Endothelial cell of umbilical vein (primary cell): ENCODE data around the gene PPP3CA. TPM values are rescaled to one million over a fixed set of nuclear protein-coding genes. Genes with fewer than 3 reads are reported as not detected.

Experiments used
- BruUV-seq: library from RNA; stranded (reverse); fragments of 400-500 nt; replicated peaks from 2 replicates; lab custom pipeline; 2021; lab: Mats Ljungman, UMichigan
- CTCF ChIA-PET: fragments of 300-600, 350-600 bp; sonication (Branson Sonifier 250); formaldehyde crosslinking; loops from one replicate; lab custom pipeline; 2021; ENCODE audit warnings: antibody characterized with exemption, inconsistent platforms; lab: Charles Lee
- POLR2A ChIA-PET: fragments of 300-600, 350-600 bp; sonication (Branson Sonifier 250); formaldehyde crosslinking; loops from one replicate; lab custom pipeline; 2021; ENCODE audit warnings: antibody characterized with exemption, inconsistent platforms; lab: Charles Lee
- DNase-seq: peaks from one replicate; pipeline ENCODE4 v3.0.0-alpha.2; 2011; ENCODE audit warnings: low read depth, low spot score
- FAIRE-seq: peaks from 2 replicates; lab custom pipeline; 2011; peaks lifted over from hg19 to GRCh38; lab: Jason Lieb, UNC
- H2AFZ ChIP-seq: 2 replicates; pipeline ENCODE4 v1.6.0; 2012; ENCODE audit warnings: low read depth, low read length, control low read depth, inconsistent platforms
- H3K27ac ChIP-seq: 2 replicates; pipeline ENCODE4 v1.5.1; 2011; ENCODE audit warnings: low read depth, mild to moderate bottlenecking, control low read depth, low read length, moderate library complexity; ENCODE audit not compliant: insufficient read depth
- H3K27me3 ChIP-seq, 2 experiments: 2 replicates each; pipeline versions ENCODE4 v1.6.0 to v1.6.1; 2011; ENCODE audit warnings: low read length in 2 of 2, mixed read lengths in 1 of 2; ENCODE audit not compliant: control insufficient read depth in 2 of 2, insufficient read depth in 2 of 2
- H3K36me3 ChIP-seq, 2 experiments: 2 replicates in 1 of 2; 3 replicates in 1 of 2; pipeline ENCODE4 v1.5.1; 2011; ENCODE audit warnings: low read length in 2 of 2, mild to moderate bottlenecking in 1 of 2, moderate library complexity in 1 of 2; ENCODE audit not compliant: control insufficient read depth in 2 of 2, insufficient read depth in 2 of 2; ENCODE audit errors: extremely low read depth in 1 of 2
- H3K4me1 ChIP-seq: 3 replicates; pipeline ENCODE4 v1.5.1; 2011; ENCODE audit warnings: mild to moderate bottlenecking, low read length; ENCODE audit not compliant: control insufficient read depth, insufficient read depth; ENCODE audit errors: extremely low read depth
- H3K4me2 ChIP-seq: 2 replicates; pipeline ENCODE4 v1.6.1; 2011; ENCODE audit warnings: low read length, control low read depth, mixed read lengths; ENCODE audit not compliant: insufficient read depth
- H3K4me3 ChIP-seq, 3 experiments: fragments of 200-600 bp in 1 of 3; sonication (generic), shearing (Covaris generic) in 1 of 3; replicated peaks in 1 of 3; 2 replicates each; pipeline ENCODE4 v1.5.1; 2011 to 2016; ENCODE audit warnings: control low read depth in 3 of 3, low read length in 3 of 3, mild to moderate bottlenecking in 2 of 3, inconsistent platforms in 1 of 3, low read depth in 1 of 3, moderate library complexity in 1 of 3; ENCODE audit not compliant: insufficient read depth in 1 of 3
- H3K79me2 ChIP-seq: 2 replicates; pipeline ENCODE4 v1.6.0; 2012; ENCODE audit warnings: low read length, inconsistent platforms; ENCODE audit not compliant: control insufficient read depth, insufficient read depth
- H3K9ac ChIP-seq: replicated peaks from 2 replicates; pipeline ENCODE3; 2011; ENCODE audit warnings: low read length, control low read depth; ENCODE audit not compliant: insufficient read depth; ENCODE audit errors: extremely low read depth
- H3K9me1 ChIP-seq: replicated peaks from 3 replicates; pipeline ENCODE4 v1.6.0; 2011; ENCODE audit warnings: mild to moderate bottlenecking, low read length; ENCODE audit not compliant: control insufficient read depth, insufficient read depth; ENCODE audit errors: extremely low read depth
- H3K9me3 ChIP-seq: replicated peaks from 2 replicates; pipeline ENCODE4 v1.5.1; 2012; ENCODE audit warnings: low read length, inconsistent platforms; ENCODE audit not compliant: control insufficient read depth, insufficient read depth
- H4K20me1 ChIP-seq: replicated peaks from 2 replicates; pipeline ENCODE3; 2011; ENCODE audit warnings: mild to moderate bottlenecking, low read length; ENCODE audit not compliant: control insufficient read depth, insufficient read depth; ENCODE audit errors: extremely low read depth
- CTCF ChIP-seq, 2 donors: IDR thresholded peaks; 1 replicate in 1 of 2; 2 replicates in 1 of 2; pipeline ENCODE4 v1.5.1; 2011; ENCODE audit warnings: low read length in 2 of 2, mild to moderate bottlenecking in 2 of 2, moderate library complexity in 2 of 2, control low read depth in 1 of 2, inconsistent platforms in 1 of 2, low read depth in 1 of 2; ENCODE audit not compliant: insufficient read depth in 1 of 2; ENCODE audit errors: extremely low read depth in 1 of 2
- EZH2 ChIP-seq: IDR thresholded peaks from 2 replicates; pipeline ENCODE4 v1.6.1; 2012; ENCODE audit warnings: borderline replicate concordance, low read depth, mild to moderate bottlenecking, moderate library complexity, low read length, inconsistent platforms; ENCODE audit not compliant: severe bottlenecking
- FOS ChIP-seq: IDR thresholded peaks from 2 replicates; pipeline ENCODE4 v1.6.1; 2011; ENCODE audit warnings: mild to moderate bottlenecking, low read length, moderate library complexity, borderline replicate concordance; ENCODE audit not compliant: insufficient read depth
- GATA2 ChIP-seq: IDR thresholded peaks from 2 replicates; pipeline ENCODE4 v1.7.0; 2011; ENCODE audit warnings: low read depth, mild to moderate bottlenecking, moderate library complexity, mixed read lengths, low read length; ENCODE audit not compliant: insufficient read length, insufficient read depth
- JUN ChIP-seq: IDR thresholded peaks from 2 replicates; pipeline ENCODE4 v1.6.1; 2011; ENCODE audit warnings: borderline replicate concordance, low read depth; ENCODE audit not compliant: insufficient read length, insufficient read depth
- MAX ChIP-seq: IDR thresholded peaks from 2 replicates; pipeline ENCODE4 v1.6.1; 2011; ENCODE audit not compliant: insufficient read depth, insufficient read length
- MYC ChIP-seq: IDR thresholded peaks from one replicate; pipeline ENCODE4 v1.6.1; 2011; ENCODE audit warnings: mild to moderate bottlenecking, low read depth, low read length
- POLR2A ChIP-seq: IDR thresholded peaks from 2 replicates; pipeline ENCODE4 v1.6.1; 2012; ENCODE audit warnings: low read depth, mild to moderate bottlenecking, control low read depth, low read length
- POLR2AphosphoS5 ChIP-seq: IDR thresholded peaks from 2 replicates; pipeline ENCODE4 v1.6.1; 2012; ENCODE audit warnings: low read depth, mild to moderate bottlenecking, control low read depth, low read length, moderate library complexity; ENCODE audit not compliant: insufficient read depth
- dilution Hi-C: fragments of 300-500 bp; cut with MboI; formaldehyde crosslinking; loops from one replicate; pipeline ENCODE4 v1.15.0; 2019; ENCODE audit warnings: low sequenced_read_pairs; ENCODE audit not compliant: extremely low pct_ligation_motif_present
- intact Hi-C: fragments of 100-400 bp; cut with micrococcal nuclease; formaldehyde crosslinking; loops from one replicate; pipeline ENCODE4 v1.10.0; 2022
- polyA plus RNA-seq, 4 experiments: library from polyadenylated mRNA; depleted of rRNA in 3 of 4; stranded (reverse) in 3 of 4; unstranded in 1 of 4; fragments of >200 nt; gene quantifications; 2 replicates each; pipeline versions ENCODE4 v1.2.1 to v1.2.3, GENCODE V29; 2011 to 2012; ENCODE audit warnings: missing spikeins in 1 of 4
- total RNA-seq: library from RNA; stranded (reverse); gene quantifications from 2 replicates; pipeline ENCODE4 v1.2.3, GENCODE V29; 2021

Gene PPP3CA
- total and polyA plus RNA-seq, 2 donors (not counting 3 experiments of a cell fraction or from before 2014, with no cell fraction given) = 7.0 to 43.3 TPM

GRCh38 chr4:101306225-101306624, 41.1 kb downstream of the PPP3CA start:
- H4K20me1 ChIP-seq = peaks cover 4% of the 10 kb centered on the region
- no peaks in the 10 kb centered on the region for H3K9me3 ChIP-seq
- FAIRE-seq = no peak
- H3K9me1 ChIP-seq = no peaks in the 10 kb centered on the region
- no peaks in the 10 kb centered on the region for H3K36me3 ChIP-seq
- H3K79me2 ChIP-seq = peaks cover 5% of the 10 kb centered on the region
- no peaks in the 10 kb centered on the region for H3K27me3 ChIP-seq
- BruUV-seq = no TSS peak
- POLR2A ChIA-PET = no interaction called here
- no peak overlapping the region for H3K9ac ChIP-seq
- H3K4me2 ChIP-seq = no peak overlapping the region
- intact Hi-C loops = no loop called here
- no peak overlapping the region for H2AFZ ChIP-seq
- H3K27ac ChIP-seq = no peak overlapping the region
- H3K4me3 ChIP-seq = no peak overlapping the region
- CTCF ChIA-PET = interaction anchor here (0.6 to 1.9 kb wide), 5 partner anchors 10 to 1075 kb away, joined by 3 to 4 read pairs (median 4); no protein-coding TSS in a partner anchor
- DNase-seq = no peak
- dilution Hi-C loops = no loop called here
- H3K4me1 ChIP-seq = no peaks in the 10 kb centered on the region
- TF ChIP-seq EZH2 = no peak
- TF ChIP-seq CTCF (IDR thresholded peaks at IDR 0.05; ENCODE audit: extremely low read depth in 1 of 2, insufficient read depth in 1 of 2, low read depth in 1 of 2, low read length in 2 of 2) = no peak
- no peak for TF ChIP-seq POLR2AphosphoS5
- TF ChIP-seq FOS = no peak
- no peak for TF ChIP-seq MYC
- TF ChIP-seq POLR2A = no peak
- no peak for TF ChIP-seq MAX
- no peak for TF ChIP-seq GATA2
- no peak for TF ChIP-seq JUN
